MM.1S (cell line): ENCODE measurements around the gene AKAP13.

Experiments
- CTCF ChIP-seq: fragments of 300-600 bp; sonication (generic); IDR thresholded peaks from 2 replicates; pipeline ENCODE4 v1.5.1; 2016; ENCODE audit warnings: antibody characterized with exemption, low read length, mixed read lengths
- EZH2phosphoT487 ChIP-seq: fragments of 300-600 bp; sonication (generic); IDR thresholded peaks from 2 replicates; pipeline ENCODE4 v1.6.1; 2018; ENCODE audit warnings: antibody characterized with exemption, low read length

GRCh38 chr15:85598219-85598618, 217.8 kb downstream of the AKAP13 start:
- TF ChIP-seq CTCF (no peak), EZH2phosphoT487 (no peak)
